OCI-LY1 (cell line): ENCODE results near the gene ANKRD11.

Experiments used
- EZH2 ChIP-seq: fragments of 200-600 bp; sonication (generic), shearing (Covaris generic); IDR thresholded peaks from 2 replicates; pipeline ENCODE4 v1.8.0; 2017; ENCODE audit warnings: borderline replicate concordance, mixed run types, mild to moderate bottlenecking, antibody characterized with exemption, low read length, moderate library complexity, mixed read lengths
- TF ChIP-seq, protein P1 (sequence below): fragments of 200-600 bp; sonication (generic), shearing (Covaris generic); IDR thresholded peaks from 2 replicates; pipeline ENCODE4 v1.5.1; 2017; ENCODE audit warnings: mild to moderate bottlenecking, antibody characterized with exemption, low read length, moderate library complexity, mixed read lengths

DNA sequence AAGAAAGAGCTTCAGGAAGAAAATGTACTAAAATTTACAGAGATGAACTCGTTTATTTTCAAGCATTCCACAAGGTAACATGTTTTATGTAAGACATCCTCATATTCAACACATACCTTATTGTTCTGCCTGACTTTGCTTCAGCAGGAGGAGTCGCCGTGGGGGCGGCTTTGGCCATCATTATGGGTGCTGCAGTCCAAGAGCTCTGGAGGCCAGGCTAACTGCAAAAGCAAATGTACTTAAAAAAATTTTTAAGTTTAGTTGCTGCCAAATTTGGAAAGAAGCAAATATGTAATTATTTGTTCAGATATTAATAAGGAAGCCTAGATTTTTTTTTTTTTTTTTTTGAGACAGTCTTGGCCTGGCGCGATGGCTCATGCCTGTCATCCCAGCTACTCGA is 13.7 kb upstream of the ANKRD11 start:
- TF ChIP-seq, protein P1, sequence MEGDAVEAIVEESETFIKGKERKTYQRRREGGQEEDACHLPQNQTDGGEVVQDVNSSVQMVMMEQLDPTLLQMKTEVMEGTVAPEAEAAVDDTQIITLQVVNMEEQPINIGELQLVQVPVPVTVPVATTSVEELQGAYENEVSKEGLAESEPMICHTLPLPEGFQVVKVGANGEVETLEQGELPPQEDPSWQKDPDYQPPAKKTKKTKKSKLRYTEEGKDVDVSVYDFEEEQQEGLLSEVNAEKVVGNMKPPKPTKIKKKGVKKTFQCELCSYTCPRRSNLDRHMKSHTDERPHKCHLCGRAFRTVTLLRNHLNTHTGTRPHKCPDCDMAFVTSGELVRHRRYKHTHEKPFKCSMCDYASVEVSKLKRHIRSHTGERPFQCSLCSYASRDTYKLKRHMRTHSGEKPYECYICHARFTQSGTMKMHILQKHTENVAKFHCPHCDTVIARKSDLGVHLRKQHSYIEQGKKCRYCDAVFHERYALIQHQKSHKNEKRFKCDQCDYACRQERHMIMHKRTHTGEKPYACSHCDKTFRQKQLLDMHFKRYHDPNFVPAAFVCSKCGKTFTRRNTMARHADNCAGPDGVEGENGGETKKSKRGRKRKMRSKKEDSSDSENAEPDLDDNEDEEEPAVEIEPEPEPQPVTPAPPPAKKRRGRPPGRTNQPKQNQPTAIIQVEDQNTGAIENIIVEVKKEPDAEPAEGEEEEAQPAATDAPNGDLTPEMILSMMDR: no peak
- no peak for TF ChIP-seq EZH2
